MG63 (cell line): ENCODE data around the gene C12orf56. TPM values are rescaled to one million over a fixed set of nuclear protein-coding genes. Genes with fewer than 3 reads are reported as not detected.
"Not testable (repeated sequence)": the region's sequence is repeated elsewhere in the genome, so short reads cannot be mapped to it uniquely, and the experiment has no call there.

ENCODE experiments used
- DNase-seq: peaks from one replicate; pipeline ENCODE4 v3.0.0-alpha.2; 2020
- H3K27me3 ChIP-seq: fragments of 250-450 bp; sonication (Bioruptor Pico); 2 replicates; pipeline ENCODE4 v1.5.1; 2020; ENCODE audit warnings: mild to moderate bottlenecking, moderate library complexity
- H3K36me3 ChIP-seq: fragments of 250-450 bp; sonication (Bioruptor Pico); 2 replicates; pipeline ENCODE4 v1.5.1; 2020; ENCODE audit warnings: mild to moderate bottlenecking, moderate library complexity
- H3K4me3 ChIP-seq: fragments of 250-450 bp; sonication (Bioruptor Pico); 2 replicates; pipeline ENCODE4 v1.5.1; 2020; ENCODE audit warnings: mild to moderate bottlenecking, moderate library complexity
- H3K9me3 ChIP-seq: fragments of 250-450 bp; sonication (Bioruptor Pico); 2 replicates; pipeline ENCODE4 v1.5.1; 2020; ENCODE audit warnings: mild to moderate bottlenecking, moderate library complexity
- total RNA-seq: library from RNA; depleted of rRNA; stranded (reverse); fragments of >200 nt; shearing (Covaris generic); gene quantifications from 2 replicates; pipeline ENCODE4 v1.2.3, GENCODE V29; 2014; ENCODE audit warnings: low replicate concordance

C12orf56 gene
- total RNA-seq, 1 experiment from 2014 or later = 0.26 TPM

- no peaks in the 10 kb centered on the region for H3K9me3 ChIP-seq
- no peak overlapping the region for H3K4me3 ChIP-seq
- H3K27me3 ChIP-seq = no peaks in the 10 kb centered on the region
- DNase-seq = no peak
- no peaks in the 10 kb centered on the region for H3K36me3 ChIP-seq
These were observed 57.6 kb downstream of the C12orf56 start for GRCh38 chr12:64332938-64333337.

- Histone ChIP-seq H3K4me3 (no peak overlapping the region), H3K36me3 (no peaks in the 10 kb centered on the region)
These were observed 58.3 kb downstream of the C12orf56 start for GRCh38 chr12:64332296-64332695.

GRCh38 chr12:64329031-64329710, 61.4 kb downstream of the C12orf56 start:
- not testable (repeated sequence) for H3K9me3 ChIP-seq, H3K27me3 ChIP-seq, DNase-seq, H3K4me3 ChIP-seq, H3K36me3 ChIP-seq

More at GRCh38 chr12:64332296-64332695, 58.3 kb downstream of the C12orf56 start:
- no peaks in the 10 kb centered on the region for H3K9me3 ChIP-seq
- no peak for DNase-seq
- no peaks in the 10 kb centered on the region for H3K27me3 ChIP-seq

GRCh38 chr12:64325055-64325454, 65.5 kb downstream of the C12orf56 start:
- Histone ChIP-seq H3K27me3 (no peaks in the 10 kb centered on the region), H3K4me3 (no peak overlapping the region), H3K36me3 (no peaks in the 10 kb centered on the region), H3K9me3 (no peaks in the 10 kb centered on the region)
- no peak for DNase-seq

- DNase-seq = no peak
- Histone ChIP-seq H3K4me3 (no peak overlapping the region), H3K9me3 (no peaks in the 10 kb centered on the region), H3K27me3 (no peaks in the 10 kb centered on the region), H3K36me3 (no peaks in the 10 kb centered on the region)
These were observed 66.9 kb downstream of the C12orf56 start for GRCh38 chr12:64323476-64324225.

- no peak for DNase-seq
- Histone ChIP-seq H3K9me3 (no peaks in the 10 kb centered on the region), H3K27me3 (no peaks in the 10 kb centered on the region), H3K36me3 (no peaks in the 10 kb centered on the region), H3K4me3 (no peak overlapping the region)
These were observed 67.6 kb downstream of the C12orf56 start for GRCh38 chr12:64323006-64323405.

GRCh38 chr12:64320611-64321010, 69.9 kb downstream of the C12orf56 start:
- DNase-seq = no peak
- Histone ChIP-seq H3K27me3 (no peaks in the 10 kb centered on the region), H3K36me3 (no peaks in the 10 kb centered on the region), H3K9me3 (no peaks in the 10 kb centered on the region), H3K4me3 (no peak overlapping the region)

- not testable (repeated sequence) for H3K27me3 ChIP-seq, H3K36me3 ChIP-seq, DNase-seq, H3K9me3 ChIP-seq, H3K4me3 ChIP-seq
These were observed 70.9 kb downstream of the C12orf56 start for GRCh38 chr12:64319540-64320225.

GRCh38 chr12:64318605-64319004, 72.0 kb downstream of the C12orf56 start:
- H3K36me3 ChIP-seq = no peaks in the 10 kb centered on the region
- no peak for DNase-seq
- H3K27me3 ChIP-seq = no peaks in the 10 kb centered on the region
- H3K4me3 ChIP-seq = no peak overlapping the region
- H3K9me3 ChIP-seq = no peaks in the 10 kb centered on the region

- no peak for DNase-seq
- Histone ChIP-seq H3K27me3 (no peaks in the 10 kb centered on the region), H3K9me3 (no peaks in the 10 kb centered on the region), H3K4me3 (no peak overlapping the region), H3K36me3 (no peaks in the 10 kb centered on the region)
These were observed 78.7 kb downstream of the C12orf56 start for GRCh38 chr12:64311877-64312276.

GRCh38 chr12:64304571-64304970, 86.0 kb downstream of the C12orf56 start:
- H3K36me3 ChIP-seq = no peaks in the 10 kb centered on the region
- no peak overlapping the region for H3K4me3 ChIP-seq
- no peaks in the 10 kb centered on the region; the same call in 1 of the 2 replicates for H3K27me3 ChIP-seq
- no peak for DNase-seq
- no peaks in the 10 kb centered on the region for H3K9me3 ChIP-seq

GRCh38 chr12:64299628-64300027, 90.9 kb downstream of the C12orf56 start:
- Histone ChIP-seq H3K9me3 (no peaks in the 10 kb centered on the region), H3K27me3 (no peaks in the 10 kb centered on the region), H3K4me3 (no peak overlapping the region), H3K36me3 (no peaks in the 10 kb centered on the region)
- DNase-seq = no peak

- Histone ChIP-seq H3K9me3 (no peaks in the 10 kb centered on the region), H3K36me3 (no peaks in the 10 kb centered on the region), H3K27me3 (no peaks in the 10 kb centered on the region), H3K4me3 (no peak overlapping the region)
- DNase-seq = no peak
These were observed 94.3 kb downstream of the C12orf56 start for GRCh38 chr12:64296301-64296700.

GRCh38 chr12:64293654-64294364, 96.7 kb downstream of the C12orf56 start:
- no peak overlapping the region for H3K4me3 ChIP-seq
- H3K9me3 ChIP-seq = no peaks in the 10 kb centered on the region
- H3K27me3 ChIP-seq = no peaks in the 10 kb centered on the region
- DNase-seq = no peak
- H3K36me3 ChIP-seq = no peaks in the 10 kb centered on the region

- not testable (repeated sequence) for H3K9me3 ChIP-seq, H3K4me3 ChIP-seq, H3K27me3 ChIP-seq, DNase-seq, H3K36me3 ChIP-seq
These were observed 97.4 kb downstream of the C12orf56 start for GRCh38 chr12:64293174-64293573.

- Histone ChIP-seq H3K9me3 (no peaks in the 10 kb centered on the region), H3K27me3 (no peaks in the 10 kb centered on the region), H3K4me3 (no peak overlapping the region), H3K36me3 (no peaks in the 10 kb centered on the region)
- DNase-seq = no peak
These were observed 104.0 kb downstream of the C12orf56 start for GRCh38 chr12:64286521-64286920.

GRCh38 chr12:64284256-64284655, 106.3 kb downstream of the C12orf56 start:
- Histone ChIP-seq H3K36me3 (no peaks in the 10 kb centered on the region), H3K27me3 (no peaks in the 10 kb centered on the region), H3K4me3 (no peak overlapping the region), H3K9me3 (no peaks in the 10 kb centered on the region)
- DNase-seq = no peak
